Loucy (cell line): Measurements from ENCODE around the gene MAML3.

Source experiments
- H2AFZ ChIP-seq: fragments of 200-600 bp; sonication (generic); 2 replicates; pipeline ENCODE4 v1.6.0; 2016; ENCODE audit warnings: antibody characterized with exemption, mild to moderate bottlenecking, low read length, moderate library complexity
- H3F3A ChIP-seq: fragments of 200-600 bp; 2 replicates; pipeline ENCODE4 v1.6.0; 2016; ENCODE audit warnings: antibody characterized with exemption, low read depth, mild to moderate bottlenecking
- H3K27me3 ChIP-seq: fragments of 200-600 bp; sonication (generic); 2 replicates; pipeline ENCODE4 v1.6.1; 2014; ENCODE audit warnings: low read length, mild to moderate bottlenecking; ENCODE audit not compliant: insufficient read depth, poor library complexity, severe bottlenecking
- H3K36me3 ChIP-seq: fragments of 200-600 bp; sonication (generic); 2 replicates; pipeline ENCODE4 v1.6.1; 2016; ENCODE audit warnings: low read length; ENCODE audit not compliant: insufficient read depth
- H3K4me1 ChIP-seq: fragments of 200-600 bp; sonication (generic); 2 replicates; pipeline ENCODE4 v1.5.1; 2014; ENCODE audit warnings: low read length, mild to moderate bottlenecking; ENCODE audit not compliant: insufficient read depth, poor library complexity, severe bottlenecking
- H3K4me2 ChIP-seq: fragments of 200-600 bp; sonication (generic); 2 replicates; pipeline ENCODE4 v1.6.0; 2014; ENCODE audit warnings: antibody characterized with exemption, low read length, low read depth, mild to moderate bottlenecking; ENCODE audit not compliant: poor library complexity, severe bottlenecking
- H3K4me3 ChIP-seq: fragments of 200-600 bp; sonication (generic); 2 replicates; pipeline ENCODE4 v1.5.1; 2014; ENCODE audit warnings: low read length, mild to moderate bottlenecking, mixed read lengths; ENCODE audit not compliant: poor library complexity, severe bottlenecking
- H3K79me2 ChIP-seq: fragments of 200-600 bp; sonication (generic); 2 replicates; pipeline ENCODE4 v1.6.1; 2014; ENCODE audit warnings: low read length; ENCODE audit not compliant: insufficient read depth
- H3K9ac ChIP-seq: fragments of 200-600 bp; sonication (generic); 2 replicates; pipeline ENCODE4 v1.6.0; 2014; ENCODE audit warnings: mild to moderate bottlenecking, low read depth, low read length, moderate library complexity; ENCODE audit not compliant: poor library complexity, severe bottlenecking
- H3K9me2 ChIP-seq: fragments of 200-600 bp; sonication (generic); replicated peaks from 2 replicates; pipeline ENCODE4 v1.6.1; 2016; ENCODE audit warnings: low read depth, low read length, mixed read lengths
- H3K9me3 ChIP-seq: fragments of 200-600 bp; sonication (generic); 2 replicates; pipeline ENCODE4 v1.6.1; 2014; ENCODE audit warnings: mild to moderate bottlenecking, antibody characterized with exemption, low read length, low read depth; ENCODE audit not compliant: insufficient read depth
- H4K20me1 ChIP-seq: fragments of 200-600 bp; sonication (generic); 2 replicates; pipeline ENCODE4 v1.6.0; 2014; ENCODE audit warnings: antibody characterized with exemption, low read length, mild to moderate bottlenecking; ENCODE audit not compliant: insufficient read depth, poor library complexity, severe bottlenecking
- CTCF ChIP-seq: fragments of 200-600 bp; sonication (generic); conservative IDR thresholded peaks from 2 replicates; pipeline ENCODE4 v1.5.1; 2014; ENCODE audit warnings: mild to moderate bottlenecking, antibody characterized with exemption, low read length
- EZH2phosphoT487 ChIP-seq: fragments of 200-600 bp; IDR thresholded peaks from 2 replicates; pipeline ENCODE4 v1.6.1; 2018; ENCODE audit warnings: antibody characterized with exemption, mild to moderate bottlenecking, moderate library complexity, borderline replicate concordance

The MAML3 gene

GRCh38 chr4:139764686-139765310 is 389.2 kb downstream of the MAML3 start:
- Histone ChIP-seq H3F3A (peaks cover 15% of the 10 kb centered on the region), H4K20me1 (no peaks in the 10 kb centered on the region), H3K27me3 (no peaks in the 10 kb centered on the region), H3K4me3 (peak overlapping the region; percentile 68), H3K36me3 (no peaks in the 10 kb centered on the region), H3K79me2 (peaks cover 9% of the 10 kb centered on the region; the same call in 1 of the 2 replicates), H2AFZ (no peak overlapping the region), H3K9ac (peak overlapping the region; percentile 71), H3K9me3 (no peaks in the 10 kb centered on the region), H3K9me2 (no peaks in the 10 kb centered on the region), H3K4me2 (peak overlapping the region; percentile 85), H3K4me1 (peaks cover 68% of the 10 kb centered on the region)
- TF ChIP-seq EZH2phosphoT487 (no peak), CTCF (no peak)

- peak overlapping the region; percentile 68 for H3K4me3 ChIP-seq
- H3K9ac ChIP-seq, result peak overlapping the region; percentile 71
- H3K36me3 ChIP-seq, result no peaks in the 10 kb centered on the region
- peaks cover 9% of the 10 kb centered on the region; the same call in 1 of the 2 replicates for H3K79me2 ChIP-seq
- H3K27me3 ChIP-seq, result no peaks in the 10 kb centered on the region
- no peak overlapping the region for H2AFZ ChIP-seq
- no peaks in the 10 kb centered on the region for H3K9me2 ChIP-seq
- H4K20me1 ChIP-seq, result no peaks in the 10 kb centered on the region
- H3F3A ChIP-seq, result peaks cover 15% of the 10 kb centered on the region
- no peak for TF ChIP-seq CTCF
- H3K4me2 ChIP-seq, result peak overlapping the region; percentile 85
- H3K4me1 ChIP-seq, result peaks cover 65% of the 10 kb centered on the region
- H3K9me3 ChIP-seq, result no peaks in the 10 kb centered on the region
These were observed 389.8 kb downstream of the MAML3 start for GRCh38 chr4:139764182-139764581.

GRCh38 chr4:139763672-139764071 is 390.3 kb downstream of the MAML3 start:
- Histone ChIP-seq H3K9me3 (no peaks in the 10 kb centered on the region), H3K9me2 (no peaks in the 10 kb centered on the region), H3K36me3 (no peaks in the 10 kb centered on the region), H3K79me2 (peaks cover 9% of the 10 kb centered on the region; the same call in 1 of the 2 replicates), H2AFZ (no peak overlapping the region), H3K4me2 (peak overlapping the region; percentile 85), H4K20me1 (no peaks in the 10 kb centered on the region), H3K9ac (peak overlapping the region; percentile 79), H3K4me1 (peaks cover 60% of the 10 kb centered on the region), H3K27me3 (no peaks in the 10 kb centered on the region), H3F3A (peaks cover 15% of the 10 kb centered on the region), H3K4me3 (peak overlapping the region; percentile 68)
- TF ChIP-seq CTCF, result no peak
- TF ChIP-seq EZH2phosphoT487, result no peak
